Activated T-helper 2 cell treated with anti-CD3 and anti-CD28 coated beads, Interferon-gamma antibody, Interleukin-2, Interleukin-4, amounts not matched to agents 10 μg/mL and 5 μg/mL and 100 μg/mL, durations not matched to agents 14 hours and 24 hours and 36 hours (primary cell): ENCODE results near the gene PFAS. TPM values are rescaled to one million over a fixed set of nuclear protein-coding genes. Genes with fewer than 3 reads are reported as not detected.
A peak's percentile ranks its signal among the peaks of the same experiment; 100 is the strongest.

ENCODE experiments used
- DNase-seq: peaks from one replicate; pipeline ENCODE4 v3.0.0; 2021; ENCODE audit warnings: low spot score
- H3K27ac Mint-ChIP-seq: one replicate; pipeline ENCODE4 v1.8.0; 2021; ENCODE audit warnings: mixed read lengths
- H3K27me3 Mint-ChIP-seq: one replicate; pipeline ENCODE4 v1.8.0; 2021; ENCODE audit warnings: low read depth, mixed read lengths
- H3K36me3 Mint-ChIP-seq: one replicate; pipeline ENCODE4 v1.8.0; 2021; ENCODE audit warnings: low read depth, mixed read lengths
- H3K4me1 Mint-ChIP-seq: one replicate; pipeline ENCODE4 v1.8.0; 2021; ENCODE audit warnings: low read depth, mixed read lengths
- H3K4me3 Mint-ChIP-seq: one replicate; pipeline ENCODE4 v1.8.0; 2021; ENCODE audit warnings: low read depth, mild to moderate bottlenecking, moderate library complexity, mixed read lengths
- H3K9me3 Mint-ChIP-seq: one replicate; pipeline ENCODE4 v1.8.0; 2021; ENCODE audit warnings: mixed read lengths
- intact Hi-C: fragments of 100-400 bp; cut with micrococcal nuclease; formaldehyde crosslinking; loops from one replicate; pipeline ENCODE4 v1.15.1; 2023
- total RNA-seq: library from RNA; stranded (reverse); gene quantifications from 2 replicates; pipeline ENCODE4 v1.2.3, GENCODE V29; 2022

Gene PFAS
- total RNA-seq, 1 donor from 2014 or later, result 165 TPM

DNA sequence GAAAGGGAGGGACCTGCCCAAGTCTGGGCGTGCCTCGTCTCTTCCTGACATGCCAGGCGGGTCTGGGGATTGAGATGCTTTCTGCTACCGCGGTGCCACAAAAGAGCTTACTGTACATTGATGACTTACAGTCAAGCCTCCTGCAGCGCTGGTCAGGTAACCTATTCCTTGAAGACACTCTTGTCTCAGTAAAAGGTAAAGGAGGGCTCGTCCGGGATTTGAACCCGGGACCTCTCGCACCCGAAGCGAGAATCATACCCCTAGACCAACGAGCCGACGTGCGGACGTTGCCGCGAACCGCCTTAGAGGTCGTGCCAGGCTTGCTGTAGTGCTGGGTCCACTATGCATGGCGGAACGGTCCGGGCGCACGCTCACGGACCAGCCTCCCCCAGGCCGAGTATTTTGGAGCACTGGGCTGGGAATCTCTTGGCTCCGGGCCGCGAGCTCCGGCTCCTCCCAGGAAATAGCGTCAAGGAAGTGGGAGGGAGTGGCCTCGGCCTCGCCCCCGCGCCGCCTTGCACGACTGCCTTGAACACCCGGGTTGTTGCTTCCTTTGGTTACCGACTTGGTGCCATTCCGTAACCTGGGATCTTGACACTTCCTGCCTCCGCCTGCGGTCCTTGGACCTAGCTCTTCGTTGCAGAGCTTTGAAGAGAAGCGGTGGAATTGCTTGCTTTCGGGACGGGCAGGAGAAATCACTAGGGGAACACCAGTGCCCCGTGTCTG is 26.3 kb upstream of the PFAS start:
- peaks cover 16% of the 10 kb centered on the region for H3K36me3 Mint-ChIP-seq
- peak; percentile 85 for DNase-seq
- peak overlapping the region; percentile 97 for H3K4me3 Mint-ChIP-seq
- intact Hi-C loops, result loop anchor here (1.0 to 10.0 kb wide), 8 partner anchors 12 to 538 kb away; partner anchors contain the start of genes AURKB, PFAS, RPL26 and SLC25A35
- peaks cover 43% of the 10 kb centered on the region for H3K4me1 Mint-ChIP-seq
- H3K27ac Mint-ChIP-seq, result peak overlapping the region; percentile 96
- no peaks in the 10 kb centered on the region for H3K27me3 Mint-ChIP-seq
- H3K9me3 Mint-ChIP-seq, result no peaks in the 10 kb centered on the region

DNA sequence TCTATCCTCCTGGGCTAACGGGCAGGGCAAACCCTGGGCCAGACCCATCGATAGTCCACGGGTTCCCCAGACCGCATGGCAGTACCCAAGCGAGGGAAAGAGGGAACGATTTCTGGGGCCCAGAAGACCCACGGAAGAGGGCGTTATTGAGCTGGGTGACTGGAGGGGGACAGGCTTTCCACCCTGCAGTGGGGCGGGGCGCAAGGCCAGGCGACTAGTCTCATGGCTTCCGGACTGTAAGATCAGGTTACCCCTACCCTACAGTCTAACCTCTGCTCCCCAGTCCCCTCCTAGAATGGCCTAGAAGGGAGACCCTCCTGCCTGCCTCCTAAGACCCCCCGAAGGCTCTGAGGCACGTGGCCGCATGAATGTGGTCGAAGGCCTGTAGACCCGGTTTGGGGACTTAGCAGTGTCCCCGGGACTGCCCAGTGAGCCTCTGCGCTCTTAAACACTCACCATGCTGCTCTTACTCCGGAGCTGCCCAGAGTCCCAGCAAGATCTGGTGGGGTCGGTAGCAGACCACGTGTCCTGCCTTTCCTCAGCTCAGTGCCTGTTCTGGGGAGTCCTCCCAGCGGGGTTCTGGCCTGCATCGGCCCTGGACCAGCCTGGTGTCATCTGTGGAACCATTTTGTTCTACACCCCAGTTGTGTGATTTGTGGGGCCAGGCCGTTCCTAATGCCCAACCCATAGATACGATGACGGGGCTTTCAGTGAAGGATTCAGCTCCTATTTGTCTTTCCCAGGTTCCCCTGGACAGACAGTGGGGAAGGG is 25.5 kb upstream of the PFAS start:
- H3K4me3 Mint-ChIP-seq, result peak overlapping the region; percentile 97
- DNase-seq, result peak; percentile 50
- H3K36me3 Mint-ChIP-seq, result peaks cover 21% of the 10 kb centered on the region
- no peaks in the 10 kb centered on the region for H3K27me3 Mint-ChIP-seq
- intact Hi-C loops, result loop anchor here (2.0 to 10.0 kb wide), 3 partner anchors 71 to 539 kb away; partner anchors contain the start of genes RPL26, SLC25A35, TP53 and WRAP53
- peaks cover 39% of the 10 kb centered on the region for H3K4me1 Mint-ChIP-seq
- peak overlapping the region; percentile 96 for H3K27ac Mint-ChIP-seq
- H3K9me3 Mint-ChIP-seq, result no peaks in the 10 kb centered on the region

DNA sequence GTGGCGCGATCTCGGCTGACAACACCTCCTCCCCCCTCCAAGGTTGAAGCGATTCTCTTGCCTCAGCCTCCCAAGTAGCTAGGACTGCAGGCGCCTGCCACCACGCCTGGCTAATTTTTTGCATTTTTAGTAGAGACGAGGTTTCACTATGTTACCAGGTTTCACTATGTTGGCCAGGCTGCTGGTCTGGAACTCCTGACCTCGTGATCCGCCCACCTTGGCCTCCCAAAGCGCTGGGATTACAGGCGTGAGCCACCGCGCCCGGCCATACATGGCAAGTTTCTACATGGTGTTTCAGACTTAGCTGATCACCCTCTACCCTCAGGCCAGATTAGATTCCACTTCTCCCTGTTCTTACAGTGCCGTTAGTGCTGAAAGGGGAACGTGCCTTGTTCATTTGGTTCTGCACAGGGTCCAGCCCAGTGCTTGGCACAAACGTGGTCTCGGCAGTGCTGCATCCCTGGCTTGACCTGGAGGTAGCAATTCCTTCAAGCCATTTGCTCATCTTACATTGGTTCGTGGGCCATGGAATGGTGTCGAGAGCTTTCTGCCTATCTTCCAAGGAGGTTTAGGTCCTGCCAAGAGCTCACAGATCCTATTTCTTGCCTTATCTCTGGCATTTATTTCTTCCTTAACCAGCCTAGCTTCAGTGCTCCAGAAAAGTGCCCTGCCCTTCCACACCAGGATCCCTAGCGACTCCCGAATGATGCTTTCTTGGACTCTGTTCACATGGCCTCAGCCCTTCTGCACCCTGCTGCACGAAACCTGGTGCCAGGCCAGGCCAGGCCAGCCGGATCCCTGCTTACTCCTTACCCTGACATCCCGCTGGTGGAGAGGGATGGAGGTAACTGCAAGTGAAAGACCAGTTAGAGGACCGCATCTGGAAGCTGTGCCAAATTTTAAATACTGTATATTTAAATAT is 23.9 kb upstream of the PFAS start:
- peaks cover 35% of the 10 kb centered on the region for H3K4me1 Mint-ChIP-seq
- peaks cover 35% of the 10 kb centered on the region for H3K36me3 Mint-ChIP-seq
- DNase-seq, result no peak
- no peak overlapping the region for H3K27ac Mint-ChIP-seq
- H3K4me3 Mint-ChIP-seq, result no peak overlapping the region
- H3K9me3 Mint-ChIP-seq, result no peaks in the 10 kb centered on the region
- intact Hi-C loops, result loop anchor here (10.0 kb wide), 2 partner anchors 160 to 540 kb away; partner anchors contain the start of genes RPL26, TP53 and WRAP53
- H3K27me3 Mint-ChIP-seq, result no peaks in the 10 kb centered on the region

DNA sequence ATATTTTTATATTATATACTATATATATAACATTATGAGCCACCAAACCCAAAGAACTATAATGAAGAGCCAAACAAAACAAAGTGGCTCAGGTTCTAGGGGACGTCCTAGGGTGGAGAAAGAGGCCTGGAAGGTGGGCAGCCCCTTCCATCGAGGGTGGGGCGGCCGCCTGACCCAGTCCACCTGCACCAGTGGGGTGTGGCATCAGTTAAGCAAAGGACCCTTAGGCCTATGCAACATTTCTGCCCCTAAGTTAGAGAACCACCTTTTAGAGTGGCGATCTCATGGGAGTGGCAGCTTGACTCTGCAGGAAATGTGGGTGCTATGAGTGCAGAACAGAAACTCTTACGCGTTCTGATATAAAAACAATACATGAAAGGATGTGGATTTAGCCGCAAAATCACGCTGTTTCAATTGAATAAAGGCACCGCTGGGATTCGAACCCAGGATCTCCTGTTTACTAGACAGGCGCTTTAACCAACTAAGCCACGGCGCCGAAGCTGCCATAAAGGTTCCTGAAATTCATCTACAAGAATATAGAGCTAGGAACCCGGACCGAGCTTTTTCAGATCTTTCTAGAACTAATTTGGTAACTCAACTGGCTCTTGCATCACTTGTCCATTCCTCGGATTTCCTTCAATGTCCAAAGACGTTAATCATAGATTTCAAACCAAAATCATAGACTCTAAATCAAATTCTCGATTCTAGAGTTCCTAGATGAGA is 23.1 kb upstream of the PFAS start:
- intact Hi-C loops, result loop anchor here (1.0 to 10.0 kb wide), 4 partner anchors 39 to 541 kb away; partner anchors contain the start of genes RPL26, TP53 and WRAP53
- peak overlapping the region; percentile 43 for H3K4me3 Mint-ChIP-seq
- DNase-seq, result peak; percentile 72
- peak overlapping the region; percentile 80 for H3K27ac Mint-ChIP-seq
- H3K4me1 Mint-ChIP-seq, result peaks cover 33% of the 10 kb centered on the region
- H3K9me3 Mint-ChIP-seq, result no peaks in the 10 kb centered on the region
- no peaks in the 10 kb centered on the region for H3K27me3 Mint-ChIP-seq
- H3K36me3 Mint-ChIP-seq, result peaks cover 41% of the 10 kb centered on the region

DNA sequence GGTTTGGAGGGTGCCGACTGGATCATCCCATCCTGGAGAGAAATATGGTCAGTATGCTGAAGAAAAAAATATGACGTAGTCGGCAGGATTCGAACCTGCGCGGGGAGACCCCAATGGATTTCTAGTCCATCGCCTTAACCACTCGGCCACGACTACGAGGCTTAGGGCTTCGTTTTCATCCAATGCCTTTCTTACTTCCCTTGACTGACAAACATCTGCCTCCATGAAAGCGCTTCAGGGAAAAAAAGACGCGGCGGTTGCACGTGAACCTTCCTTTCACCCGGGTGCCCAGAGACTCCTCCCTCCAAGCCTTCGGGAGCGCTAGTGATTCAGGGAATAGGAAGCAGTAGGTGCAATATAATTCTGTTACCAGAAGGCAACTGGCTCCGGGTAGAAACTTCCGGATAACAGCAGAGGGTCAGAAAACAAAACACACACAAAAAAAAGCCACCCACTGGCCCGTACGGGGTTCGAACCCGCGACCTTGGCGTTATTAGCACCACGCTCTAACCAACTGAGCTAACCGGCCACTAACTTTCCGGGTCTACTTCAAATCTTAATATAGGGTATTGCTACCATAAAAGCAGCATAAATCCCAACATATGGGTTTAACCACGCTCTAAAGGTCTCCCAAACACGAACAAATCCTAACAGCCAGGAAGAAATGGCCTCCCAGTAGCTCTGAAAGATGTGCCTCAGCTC is 22.4 kb upstream of the PFAS start:
- no peaks in the 10 kb centered on the region for H3K9me3 Mint-ChIP-seq
- peak; percentile 40 for DNase-seq
- H3K4me3 Mint-ChIP-seq, result peak overlapping the region; percentile 43
- H3K27ac Mint-ChIP-seq, result peak overlapping the region; percentile 80
- H3K27me3 Mint-ChIP-seq, result no peaks in the 10 kb centered on the region
- H3K36me3 Mint-ChIP-seq, result peaks cover 48% of the 10 kb centered on the region
- intact Hi-C loops, result loop anchor here (1.0 to 10.0 kb wide), 4 partner anchors 39 to 542 kb away; partner anchors contain the start of genes RPL26, TP53 and WRAP53
- peaks cover 29% of the 10 kb centered on the region for H3K4me1 Mint-ChIP-seq

DNA sequence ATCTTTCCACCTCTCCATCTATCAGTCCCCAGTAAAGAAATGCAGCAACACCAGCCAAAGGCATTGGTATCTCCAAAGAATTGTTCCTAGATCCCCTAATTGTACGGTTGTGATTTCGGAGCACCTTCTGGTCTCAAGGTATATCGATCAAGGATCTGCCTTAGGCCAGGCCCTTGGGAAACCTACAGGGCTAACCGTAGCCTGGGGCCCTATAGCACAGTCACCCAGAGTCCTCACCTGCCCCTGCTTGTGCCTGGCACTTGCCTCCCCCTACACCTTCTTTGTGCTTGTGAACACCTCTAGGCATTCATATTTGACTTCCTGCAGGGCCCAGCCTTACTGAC is 21.9 kb upstream of the PFAS start:
- Mint-ChIP-seq H3K9me3 (no peaks in the 10 kb centered on the region), H3K27ac (peak overlapping the region; percentile 80), H3K36me3 (peaks cover 53% of the 10 kb centered on the region), H3K4me1 (peaks cover 26% of the 10 kb centered on the region), H3K27me3 (no peaks in the 10 kb centered on the region), H3K4me3 (peak overlapping the region; percentile 5)
- intact Hi-C loops, result loop anchor here (2.0 to 10.0 kb wide), 3 partner anchors 74 to 542 kb away; partner anchors contain the start of genes RPL26, TP53 and WRAP53
- DNase-seq, result no peak

DNA sequence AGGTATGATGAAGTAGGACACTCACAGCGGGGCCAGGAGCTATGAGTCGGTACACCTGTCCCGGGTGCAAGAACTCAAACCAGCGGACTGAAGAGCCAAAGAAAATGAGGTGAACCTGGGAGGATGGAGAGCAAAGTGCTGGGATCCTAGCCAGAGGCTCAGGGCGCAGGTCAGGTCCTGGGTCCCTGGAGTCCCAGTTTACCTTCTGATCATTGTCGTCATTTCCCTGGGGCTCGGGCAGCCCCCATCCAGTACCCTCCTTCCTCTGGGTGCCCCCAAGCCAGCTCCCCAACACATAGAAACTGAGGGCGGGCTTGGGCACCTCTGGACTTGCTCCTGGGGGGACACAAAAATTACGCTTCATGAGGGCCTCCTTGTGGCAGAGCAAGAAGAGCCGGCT is 17.4 kb upstream of the PFAS start:
- Mint-ChIP-seq H3K27ac (no peak overlapping the region), H3K36me3 (peaks cover 82% of the 10 kb centered on the region), H3K27me3 (no peaks in the 10 kb centered on the region), H3K9me3 (no peaks in the 10 kb centered on the region), H3K4me1 (peaks cover 11% of the 10 kb centered on the region), H3K4me3 (no peak overlapping the region)
- intact Hi-C loops, result no loop called here
- no peak for DNase-seq

DNA sequence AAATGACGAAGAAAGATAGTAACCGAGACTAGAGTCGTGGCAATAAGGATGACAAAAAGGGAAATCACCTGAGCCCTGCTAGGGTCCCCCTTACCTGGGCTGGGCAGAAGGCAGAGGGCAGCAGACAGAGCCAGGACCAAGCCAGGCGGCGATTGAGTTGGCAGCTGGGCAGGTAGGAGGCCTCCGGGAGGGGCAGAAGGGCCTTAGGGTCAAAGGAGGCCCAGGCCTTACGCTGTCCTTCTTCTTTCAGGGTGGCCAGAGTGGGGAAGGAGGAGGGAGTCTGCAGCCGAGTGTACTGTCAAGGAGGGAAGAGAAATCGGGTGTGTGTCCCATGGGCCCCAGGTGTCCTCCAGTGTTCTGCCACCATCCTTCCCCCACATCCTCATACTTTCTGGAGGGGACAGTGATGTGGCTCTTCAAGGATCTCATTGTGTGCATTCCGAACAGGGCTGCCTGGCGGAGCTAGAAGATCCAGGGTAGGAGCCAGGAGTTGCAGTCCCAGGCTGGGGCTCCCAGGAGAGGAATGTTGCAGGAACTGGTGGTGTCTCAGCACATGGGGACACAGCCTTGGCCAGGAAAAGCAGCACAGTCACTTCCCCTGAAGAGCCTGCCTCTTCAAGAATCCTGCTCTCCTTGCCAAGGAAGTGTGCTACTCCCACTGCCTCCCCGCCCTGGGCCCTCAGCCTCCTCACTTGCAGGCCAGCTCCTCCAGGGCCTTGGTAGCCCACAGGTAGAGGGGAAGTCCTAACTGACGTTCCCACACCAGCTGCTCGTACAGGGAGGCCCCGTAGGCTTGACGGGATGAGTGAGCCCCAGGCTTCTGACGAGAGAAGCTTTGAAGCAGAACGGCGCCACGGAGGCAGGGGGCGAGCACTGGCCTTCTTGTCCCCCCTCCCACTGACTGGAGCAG is 14.5 kb upstream of the PFAS start:
- Mint-ChIP-seq H3K36me3 (peaks cover 77% of the 10 kb centered on the region), H3K4me1 (peaks cover 3% of the 10 kb centered on the region), H3K4me3 (no peak overlapping the region), H3K27ac (no peak overlapping the region), H3K9me3 (no peaks in the 10 kb centered on the region), H3K27me3 (no peaks in the 10 kb centered on the region)
- no peak for DNase-seq
- intact Hi-C loops, result no loop called here

DNA sequence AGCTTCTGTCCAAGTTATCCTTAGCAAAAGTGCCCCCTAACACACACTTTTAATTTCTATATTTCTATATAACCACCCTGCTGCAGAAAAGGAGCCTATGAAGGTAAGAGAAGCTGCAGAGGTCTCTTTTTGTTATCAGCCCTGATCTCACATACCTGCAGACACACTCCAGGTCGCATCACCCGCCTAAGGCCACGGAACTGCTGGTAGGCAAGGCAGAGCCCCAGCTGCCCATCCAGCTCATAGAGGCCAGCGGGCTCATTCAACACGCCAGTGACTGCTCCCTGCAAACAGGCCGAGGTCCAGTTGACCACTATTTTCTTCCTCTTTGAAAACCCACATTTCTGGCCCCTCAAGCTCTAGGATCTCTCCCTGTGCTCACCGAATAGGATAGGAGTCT is 13.4 kb upstream of the PFAS start:
- DNase-seq, result no peak
- peaks cover 70% of the 10 kb centered on the region for H3K36me3 Mint-ChIP-seq

DNA sequence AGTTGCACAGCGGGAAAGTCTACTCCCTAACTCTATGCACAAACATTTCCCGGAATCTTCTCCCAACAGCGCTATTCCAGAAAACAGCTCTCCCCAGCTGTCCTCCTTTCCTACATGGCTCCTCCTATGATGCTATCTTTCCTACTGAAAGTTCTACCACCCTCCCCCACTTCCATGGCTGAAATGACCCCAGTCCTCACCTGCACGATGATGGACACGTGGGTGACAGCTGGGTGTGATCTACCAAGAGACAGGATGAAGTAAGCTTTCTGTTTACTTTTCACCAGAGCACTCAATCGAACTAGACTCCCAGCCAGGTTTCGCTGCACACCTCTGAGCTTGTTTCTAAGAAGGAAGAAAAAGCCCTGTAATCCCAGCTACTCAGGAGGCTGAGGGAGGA is 11.9 kb upstream of the PFAS start:
- H3K36me3 Mint-ChIP-seq, result peaks cover 56% of the 10 kb centered on the region
- no peak for DNase-seq
- no peaks in the 10 kb centered on the region for H3K27me3 Mint-ChIP-seq

More for the DNA sequence above, 13.4 kb upstream of the PFAS start:
- Mint-ChIP-seq H3K4me1 (peaks cover 3% of the 10 kb centered on the region), H3K4me3 (no peak overlapping the region), H3K9me3 (no peaks in the 10 kb centered on the region), H3K27ac (no peak overlapping the region), H3K27me3 (no peaks in the 10 kb centered on the region)
- intact Hi-C loops, result no loop called here

DNA sequence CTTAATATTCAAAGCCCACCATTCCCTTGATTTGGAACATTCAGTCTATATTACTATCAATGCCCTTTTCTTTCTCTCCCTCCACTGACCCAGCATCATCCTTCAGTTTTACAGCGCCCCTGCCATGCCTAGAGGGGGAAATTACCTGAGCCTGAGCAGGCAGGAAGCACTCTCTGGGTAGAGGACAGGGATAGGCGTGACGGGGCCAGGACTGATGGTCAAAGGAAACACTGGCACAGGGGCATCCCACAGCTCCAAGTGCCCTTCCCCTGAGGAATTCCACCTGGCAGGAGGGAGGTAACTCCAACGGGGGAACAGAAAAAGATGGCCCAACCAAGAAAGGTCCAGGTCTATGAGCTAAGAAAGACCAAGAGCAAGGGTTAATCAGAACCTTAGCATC is 11.2 kb upstream of the PFAS start:
- H3K36me3 Mint-ChIP-seq, result peaks cover 56% of the 10 kb centered on the region
- no peaks in the 10 kb centered on the region for H3K27me3 Mint-ChIP-seq
- H3K4me1 Mint-ChIP-seq, result peaks cover 3% of the 10 kb centered on the region
- no peak overlapping the region for H3K4me3 Mint-ChIP-seq
- H3K9me3 Mint-ChIP-seq, result no peaks in the 10 kb centered on the region
- DNase-seq, result no peak
- no peak overlapping the region for H3K27ac Mint-ChIP-seq
- intact Hi-C loops, result no loop called here

More for the DNA sequence above, 11.9 kb upstream of the PFAS start:
- no peak overlapping the region for H3K4me3 Mint-ChIP-seq
- intact Hi-C loops, result no loop called here
- peak overlapping the region; percentile 1 for H3K27ac Mint-ChIP-seq
- peaks cover 3% of the 10 kb centered on the region for H3K4me1 Mint-ChIP-seq
- H3K9me3 Mint-ChIP-seq, result no peaks in the 10 kb centered on the region
